HEK293T (cell line): ENCODE results near the gene GPR17.

Source experiments
- CTCF ChIA-PET: fragments of 350-600 bp; formaldehyde crosslinking; extraction: SDS; loops from one replicate; lab custom pipeline; 2021; ENCODE audit warnings: antibody characterized with exemption, inconsistent platforms; lab: Yijun Ruan, JAX
- POLR2A ChIA-PET: fragments of 350-600 bp; formaldehyde crosslinking; extraction: SDS; loops from one replicate; lab custom pipeline; 2020; ENCODE audit warnings: antibody characterized with exemption, inconsistent platforms; lab: Yijun Ruan, JAX
- DNase-seq: peaks from one replicate; pipeline ENCODE4 v3.0.0; 2012; ENCODE audit warnings: mixed read lengths; ENCODE audit errors: extremely low spot score
- ARNT ChIP-seq: fragments of 450-650 bp; IDR thresholded peaks from 2 replicates; pipeline ENCODE4 v1.6.1; 2017; ENCODE audit warnings: mild to moderate bottlenecking
- BHLHE40 ChIP-seq: fragments of 450-650 bp; IDR thresholded peaks from 2 replicates; pipeline ENCODE4 v1.6.1; 2016; ENCODE audit warnings: mild to moderate bottlenecking, moderate library complexity, borderline replicate concordance
- CTBP1 ChIP-seq: fragments of 450-650 bp; IDR thresholded peaks from 2 replicates; pipeline ENCODE4 v1.6.1; 2016; ENCODE audit warnings: borderline replicate concordance
- ELF4 ChIP-seq: fragments of 450-650 bp; IDR thresholded peaks from 2 replicates; pipeline ENCODE4 v1.6.1; 2017; ENCODE audit warnings: antibody characterized with exemption
- FOXA1 ChIP-seq: fragments of 450-650 bp; IDR thresholded peaks from 2 replicates; pipeline ENCODE4 v1.6.1; 2016; ENCODE audit warnings: mild to moderate bottlenecking
- FOXK2 ChIP-seq: fragments of 450-650 bp; IDR thresholded peaks from 2 replicates; pipeline ENCODE4 v1.6.1; 2016; ENCODE audit warnings: mild to moderate bottlenecking
- FOXM1 ChIP-seq: fragments of 450-650 bp; IDR thresholded peaks from 2 replicates; pipeline ENCODE4 v1.6.1; 2017; ENCODE audit warnings: mild to moderate bottlenecking, borderline replicate concordance
- HDGF ChIP-seq: fragments of 450-650 bp; IDR thresholded peaks from 2 replicates; pipeline ENCODE4 v1.6.1; 2017; ENCODE audit warnings: antibody characterized with exemption, borderline replicate concordance
- L3MBTL2 ChIP-seq: fragments of 450-650 bp; conservative IDR thresholded peaks from 2 replicates; pipeline ENCODE4 v1.6.1; 2016; ENCODE audit warnings: mild to moderate bottlenecking
- LEF1 ChIP-seq: fragments of 450-650 bp; IDR thresholded peaks from 2 replicates; pipeline ENCODE4 v1.6.1; 2017; ENCODE audit warnings: mild to moderate bottlenecking, borderline replicate concordance
- NFRKB ChIP-seq: fragments of 450-650 bp; IDR thresholded peaks from 2 replicates; pipeline ENCODE4 v1.6.1; 2016; ENCODE audit warnings: mild to moderate bottlenecking, moderate library complexity
- PKNOX1 ChIP-seq: fragments of 450-650 bp; IDR thresholded peaks from 2 replicates; pipeline ENCODE4 v1.6.1; 2016
- SP1 ChIP-seq: fragments of 450-650 bp; IDR thresholded peaks from 2 replicates; pipeline ENCODE4 v1.6.1; 2017
- SUZ12 ChIP-seq: fragments of 450-650 bp; IDR thresholded peaks from 2 replicates; pipeline ENCODE4 v1.6.1; 2016; ENCODE audit warnings: mild to moderate bottlenecking
- TARDBP ChIP-seq: fragments of 450-650 bp; IDR thresholded peaks from 2 replicates; pipeline ENCODE4 v1.6.1; 2016
- ZNF384 ChIP-seq: fragments of 450-650 bp; IDR thresholded peaks from 2 replicates; pipeline ENCODE4 v1.6.1; 2016

GPR17 gene

DNA sequence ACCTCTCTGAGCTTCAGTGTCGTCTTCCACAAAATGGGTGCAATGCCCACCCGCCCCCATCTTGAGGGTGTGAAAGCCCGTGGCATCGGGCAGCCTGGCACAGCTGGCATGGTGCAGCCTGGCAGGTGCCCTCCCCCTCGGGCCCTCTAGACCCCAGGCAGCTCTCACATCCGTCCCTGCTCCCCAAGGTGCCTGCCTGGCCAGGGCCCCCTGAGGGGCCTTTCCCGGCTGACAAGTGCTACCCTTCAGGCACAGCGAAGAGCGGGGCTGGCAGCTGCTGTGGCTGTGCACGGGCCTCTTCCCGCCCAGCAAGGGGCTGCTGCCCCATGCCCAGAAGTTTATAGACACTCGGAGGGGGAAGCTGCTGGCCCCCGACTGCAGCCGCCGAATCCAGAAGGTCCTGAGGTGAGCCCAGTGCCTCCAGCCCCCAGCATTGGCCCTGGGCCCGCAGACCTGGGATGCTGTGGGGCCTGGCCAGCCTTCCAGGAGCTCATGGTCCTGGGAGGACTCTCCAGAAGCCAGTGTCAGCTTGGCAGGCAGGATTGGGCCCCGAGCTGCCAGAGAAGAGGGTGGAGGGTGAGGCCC is 13.9 kb upstream of the GPR17 start:
- POLR2A ChIA-PET = no interaction called here
- CTCF ChIA-PET = interaction anchor here (0.6 to 1.0 kb wide), 3 partner anchors 41 to 329 kb away, joined by 3 read pairs; no protein-coding TSS in a partner anchor
- no peak for TF ChIP-seq CTBP1
- TF ChIP-seq FOXA1 = no peak
- no peak for TF ChIP-seq PKNOX1
- TF ChIP-seq FOXM1 = no peak
- no peak for TF ChIP-seq FOXK2
- TF ChIP-seq L3MBTL2 = no peak
- no peak for TF ChIP-seq ARNT
- TF ChIP-seq TARDBP = no peak
- TF ChIP-seq SUZ12 = no peak
- TF ChIP-seq SP1 = no peak
- TF ChIP-seq ZNF384 = no peak
- no peak for TF ChIP-seq ELF4
- no peak for TF ChIP-seq HDGF
- no peak for TF ChIP-seq NFRKB
- no peak for TF ChIP-seq LEF1
- no peak for TF ChIP-seq BHLHE40
- DNase-seq = no peak

DNA sequence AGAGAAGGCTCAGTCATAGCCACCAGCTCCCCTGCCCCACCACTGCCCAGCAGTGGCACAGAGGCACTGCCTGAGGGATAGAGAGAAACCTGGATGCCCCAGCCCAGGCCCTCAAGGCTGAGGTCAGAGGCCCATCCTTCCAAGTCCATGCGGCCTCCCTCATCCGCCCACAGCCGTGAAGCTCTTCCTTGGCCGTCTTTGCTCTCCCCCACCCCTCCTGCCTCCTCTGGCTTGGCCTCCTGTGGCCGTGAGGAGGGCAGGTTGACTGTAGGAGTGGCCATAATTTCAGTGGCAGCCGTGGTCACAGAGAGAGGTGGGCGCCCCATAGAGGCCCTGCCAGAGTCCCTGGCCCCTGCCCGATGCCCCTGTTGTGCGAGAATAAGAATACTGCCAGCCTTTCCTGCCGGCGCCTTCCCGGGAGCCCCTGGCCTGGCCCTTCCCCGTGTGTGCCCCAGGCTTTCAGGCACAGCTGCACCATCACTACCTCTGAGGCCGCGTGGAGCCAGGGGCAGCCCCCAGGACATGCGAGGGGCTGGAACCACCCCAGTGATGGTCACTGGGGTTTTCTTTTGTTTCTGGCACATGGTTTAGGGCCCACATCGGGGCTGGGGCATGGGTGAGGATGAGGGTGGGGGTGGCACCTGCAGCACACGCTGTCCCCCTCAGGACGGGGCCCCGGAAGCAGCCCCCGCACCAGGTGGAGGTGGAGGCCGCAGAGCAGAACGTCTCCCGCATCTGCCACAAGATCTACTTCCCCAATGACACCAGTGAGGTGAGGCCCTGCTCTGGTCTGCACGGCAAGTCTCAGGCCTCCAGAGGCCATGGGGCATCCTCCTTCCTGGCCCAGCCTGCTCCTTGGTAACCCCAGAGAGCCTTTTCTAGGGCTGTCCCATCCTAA is 13.1 kb upstream of the GPR17 start:
- POLR2A ChIA-PET = no interaction called here
- CTCF ChIA-PET = interaction anchor here (0.6 to 1.0 kb wide), 3 partner anchors 42 to 328 kb away, joined by 3 read pairs; no protein-coding TSS in a partner anchor
- no peak for DNase-seq
- no peak for TF ChIP-seq FOXK2
- TF ChIP-seq LEF1 = no peak
- no peak for TF ChIP-seq PKNOX1
- TF ChIP-seq ZNF384 = no peak
- no peak for TF ChIP-seq BHLHE40
- TF ChIP-seq L3MBTL2 = no peak
- no peak for TF ChIP-seq HDGF
- TF ChIP-seq ARNT = no peak
- TF ChIP-seq TARDBP = no peak
- TF ChIP-seq NFRKB = no peak

DNA sequence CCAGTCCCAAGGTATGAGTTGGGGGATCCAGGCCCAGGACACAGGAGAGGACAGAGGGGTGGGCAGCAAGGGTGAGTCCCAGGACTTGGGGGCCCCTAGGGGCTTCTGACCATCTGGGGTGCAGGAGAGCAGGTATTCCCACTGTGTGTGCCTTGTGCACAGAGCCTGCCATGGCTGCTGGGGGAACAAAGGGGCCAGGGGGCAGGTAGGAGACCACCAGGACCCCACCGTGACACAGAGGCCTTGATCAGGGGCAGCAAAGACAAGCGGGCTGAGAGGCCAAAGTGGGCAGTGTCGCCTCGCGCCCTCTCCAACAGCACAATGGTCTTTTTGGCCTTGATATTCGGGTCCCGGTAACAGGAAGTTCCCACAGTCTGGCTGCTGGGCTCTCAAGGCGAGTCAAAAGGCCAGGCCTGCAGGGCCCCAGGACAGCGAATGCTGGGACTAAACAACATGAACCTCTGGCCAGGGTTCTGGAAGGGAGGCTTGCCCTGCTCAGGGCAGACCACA is 12.3 kb upstream of the GPR17 start:
- DNase-seq = no peak
- POLR2A ChIA-PET = no interaction called here
- CTCF ChIA-PET = interaction anchor here (1.5 kb wide), 1 partner anchor 42 kb away, joined by 4 read pairs; no protein-coding TSS in a partner anchor
- TF ChIP-seq PKNOX1 (no peak), FOXM1 (no peak), NFRKB (no peak), TARDBP (no peak), SP1 (no peak), LEF1 (no peak), L3MBTL2 (no peak), SUZ12 (no peak), CTBP1 (no peak), BHLHE40 (no peak), FOXA1 (no peak)

DNA sequence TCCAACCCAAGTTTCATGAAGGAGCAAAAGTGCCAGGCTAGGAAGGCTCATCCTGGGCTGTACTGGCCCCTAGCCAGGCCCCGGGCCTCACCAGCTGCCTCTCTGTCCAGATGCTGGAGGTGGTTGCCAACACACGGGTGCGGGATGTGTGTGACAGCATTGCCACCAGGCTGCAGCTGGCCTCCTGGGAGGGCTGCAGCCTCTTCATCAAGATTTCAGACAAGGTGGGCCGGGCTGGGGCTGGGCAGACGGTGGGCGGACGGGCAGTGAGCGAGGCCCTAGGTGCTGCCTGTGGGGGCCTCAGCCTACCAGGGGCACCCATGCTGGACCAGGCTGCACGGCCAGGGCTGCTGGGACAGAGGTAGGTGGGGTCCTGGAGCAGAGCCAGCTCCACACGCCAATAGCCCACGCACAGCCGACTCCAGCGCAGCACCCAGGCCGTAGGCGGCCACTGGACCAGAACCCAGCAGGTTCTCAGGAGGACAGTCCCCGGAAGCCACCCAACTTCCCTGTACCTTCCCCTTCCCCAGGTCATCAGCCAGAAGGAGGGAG is 11.8 kb upstream of the GPR17 start:
- TF ChIP-seq PKNOX1 (no peak), FOXA1 (no peak), ARNT (no peak), FOXK2 (no peak), CTBP1 (no peak), ELF4 (no peak), TARDBP (no peak), NFRKB (no peak), FOXM1 (no peak), HDGF (no peak)
- DNase-seq = no peak
- CTCF ChIA-PET = interaction anchor here (1.5 kb wide), 1 partner anchor 43 kb away, joined by 4 read pairs; no protein-coding TSS in a partner anchor
- POLR2A ChIA-PET = no interaction called here
